NCI-H128 (cell line): Measurements from ENCODE around the gene WDR31.

Experiments used
- DNase-seq: peaks from one replicate; lab custom pipeline; 2025; ENCODE audit not compliant: unreplicated experiment; lab: John Stamatoyannopoulos, UW

WDR31 gene

GRCh38 chr9:113341712-113342410 lies 1.8 kb upstream of the WDR31 start:
- DNase-seq = no peak

DNA sequence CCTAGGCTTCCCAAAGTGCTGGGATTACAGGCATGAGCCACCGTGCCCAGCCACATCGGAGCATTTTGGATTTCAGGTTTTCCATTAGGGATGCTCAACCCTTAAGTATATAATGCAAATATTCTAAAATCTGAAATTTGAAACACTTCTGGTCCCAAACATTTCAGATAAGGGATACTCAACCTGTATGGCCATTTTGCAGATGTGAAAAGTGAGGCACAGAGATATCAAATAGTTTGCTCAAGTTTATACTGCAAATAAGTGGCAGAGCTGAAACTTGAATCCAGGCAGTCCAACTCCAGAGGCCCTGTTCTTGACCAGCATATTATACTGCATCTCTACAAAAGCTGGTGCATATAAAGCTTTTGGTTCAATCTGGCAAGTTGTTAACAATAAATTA lies 2.4 kb downstream of the WDR31 start:
- no peak for DNase-seq

DNA sequence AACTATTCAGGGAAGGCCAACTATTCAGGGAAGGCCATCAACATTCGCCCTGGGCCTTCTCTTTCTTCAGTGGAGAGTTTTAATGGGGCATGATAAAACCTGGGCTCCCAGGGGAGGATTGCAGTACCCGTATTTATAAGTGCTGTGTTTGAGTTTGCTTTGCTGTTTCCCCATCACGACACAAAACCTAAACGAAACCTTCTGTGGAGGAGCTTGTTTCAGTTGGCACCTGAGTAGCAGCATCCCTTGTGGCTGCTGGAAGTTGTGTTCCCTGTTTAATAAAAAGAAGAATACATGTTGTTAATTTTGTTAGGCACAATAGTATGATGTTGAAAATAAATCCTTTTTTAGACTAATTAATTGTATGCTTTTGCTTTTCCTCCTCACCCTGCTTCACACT lies 8.3 kb downstream of the WDR31 start:
- no peak for DNase-seq

GRCh38 chr9:113328045-113328782 lies 11.9 kb downstream of the WDR31 start:
- DNase-seq = no peak

DNA sequence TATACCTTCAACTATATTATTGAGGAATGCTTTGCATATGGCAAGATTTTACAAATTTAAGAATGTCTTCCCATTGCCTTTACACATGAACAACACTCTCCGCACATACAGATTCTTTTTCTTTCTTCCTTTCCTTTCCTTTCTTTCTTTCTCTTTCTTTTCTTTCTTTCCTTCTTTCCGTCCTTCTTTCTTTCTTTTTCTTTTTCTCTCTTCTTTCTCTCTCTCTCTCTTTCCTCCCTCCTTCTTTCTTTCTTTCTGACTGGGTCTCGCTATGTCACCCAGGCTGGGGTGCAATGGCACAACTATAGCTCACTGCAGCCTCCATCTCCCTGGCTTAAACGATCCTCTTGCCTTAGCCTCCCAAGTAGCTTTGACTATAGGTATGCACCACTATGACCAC lies 13.8 kb downstream of the WDR31 start:
- DNase-seq = no peak

DNA sequence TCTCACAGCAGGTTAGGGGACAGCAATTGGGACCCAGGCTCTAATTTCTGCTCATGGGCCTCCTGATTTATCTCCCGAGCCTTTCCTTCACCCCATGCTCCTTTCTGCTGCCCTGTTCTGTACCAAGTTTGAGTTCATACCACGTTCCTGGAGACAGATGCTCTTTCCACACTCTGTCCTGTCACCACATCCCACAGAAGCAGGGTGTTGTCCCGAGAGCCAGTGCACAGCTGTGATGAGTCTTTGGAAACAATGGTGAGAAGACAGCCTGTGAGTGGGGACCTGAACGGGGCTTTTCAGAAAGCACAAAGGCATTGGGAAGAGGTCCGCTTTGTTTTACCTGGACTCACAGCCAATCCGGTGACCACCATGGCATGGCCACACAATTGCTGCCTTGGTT lies 17.4 kb downstream of the WDR31 start:
- no peak for DNase-seq

DNA sequence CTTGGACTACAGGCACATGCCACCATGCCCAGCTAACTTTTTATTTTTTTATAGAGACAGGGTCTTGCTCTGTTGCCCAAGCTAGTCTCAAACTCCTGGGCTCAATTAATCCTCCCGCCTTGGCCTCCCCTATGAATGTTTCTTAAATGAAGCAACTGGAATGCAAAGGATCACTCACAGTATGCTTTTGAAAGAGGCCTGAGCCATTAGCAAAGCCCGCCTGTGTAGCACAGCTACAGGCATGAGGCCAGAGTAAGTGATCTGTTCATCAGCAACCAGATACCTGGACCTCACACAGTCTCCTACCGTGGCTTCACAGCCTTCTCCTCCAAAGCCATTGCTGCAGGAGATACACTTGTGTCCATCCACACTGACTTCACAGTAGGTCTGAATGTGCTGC lies 20.0 kb downstream of the WDR31 start:
- no peak for DNase-seq

DNA sequence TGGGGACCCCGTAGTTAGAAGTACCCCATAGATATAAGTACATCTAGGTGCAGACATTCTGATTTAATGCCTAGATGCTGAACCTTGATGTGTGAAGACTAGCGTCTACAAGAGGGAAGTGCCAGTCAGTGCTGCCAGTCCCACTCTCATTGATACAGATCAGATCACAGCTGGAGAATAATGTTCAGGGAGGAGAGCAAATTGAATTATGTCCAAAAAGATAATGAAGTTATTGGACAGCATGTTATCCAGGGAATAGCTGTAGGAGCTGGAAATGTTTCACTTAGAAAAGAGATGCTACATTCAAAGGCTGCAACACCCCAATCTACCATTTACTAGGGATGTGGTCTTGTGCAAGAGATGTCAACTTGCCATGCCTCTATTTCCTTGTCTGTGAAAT lies 21.0 kb downstream of the WDR31 start:
- no peak for DNase-seq

DNA sequence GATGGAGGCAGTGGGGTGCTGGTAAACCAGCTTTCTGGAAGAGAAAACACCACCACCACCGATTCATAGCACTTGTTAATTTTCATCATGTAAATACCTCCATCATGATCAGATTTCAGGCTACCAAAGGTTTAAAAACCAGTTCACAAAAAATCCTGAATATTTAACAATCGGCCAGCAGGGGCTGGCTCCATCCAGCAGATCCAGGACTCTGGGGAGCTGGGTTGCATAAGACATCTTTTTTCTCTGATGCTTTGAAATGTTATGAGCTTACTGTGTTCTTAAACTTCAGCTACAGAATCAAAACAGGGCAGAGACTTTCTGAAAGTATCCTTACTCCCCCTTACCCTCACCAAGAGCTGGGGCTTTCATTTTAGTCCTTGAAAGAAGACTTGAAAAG lies 22.3 kb downstream of the WDR31 start:
- no peak for DNase-seq

DNA sequence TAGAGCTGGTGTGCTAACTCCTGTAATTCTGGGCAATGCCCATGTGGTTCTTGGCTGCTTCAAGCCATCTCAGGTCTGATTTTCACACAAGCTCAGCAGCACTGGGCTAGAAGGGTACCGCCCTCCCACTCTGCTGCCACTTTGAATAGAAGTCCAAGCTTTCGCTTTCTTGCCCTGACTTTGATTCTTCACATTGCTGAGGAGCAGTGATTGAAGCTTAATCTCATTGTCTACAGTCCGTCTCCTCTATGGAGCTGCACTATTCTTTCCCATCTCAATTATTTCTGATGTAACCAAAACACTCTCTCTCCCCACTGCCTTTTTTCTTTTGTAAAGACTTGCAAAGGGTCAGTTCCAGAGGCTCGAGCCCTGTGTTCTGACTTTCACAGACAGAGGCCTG lies 24.0 kb downstream of the WDR31 start:
- DNase-seq = no peak

DNA sequence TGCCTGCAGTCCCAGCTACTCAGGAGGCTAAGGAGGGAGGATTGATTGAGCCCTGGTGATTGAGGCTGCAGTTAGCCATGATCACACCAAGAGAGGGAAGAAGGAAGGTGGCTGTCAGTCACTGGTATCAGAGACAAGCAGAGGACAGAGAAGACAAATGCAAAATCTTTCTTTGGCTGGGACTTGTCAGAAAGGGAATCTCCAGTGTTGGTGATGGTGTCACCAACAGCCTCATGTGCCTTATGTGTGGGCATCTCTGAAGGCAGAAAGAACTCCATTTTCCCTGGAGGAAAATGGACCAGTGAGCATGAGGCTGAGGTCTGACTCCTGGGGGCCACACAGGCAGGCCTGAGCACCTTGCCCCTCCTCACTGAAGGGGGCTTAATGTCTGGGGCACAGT lies 24.8 kb downstream of the WDR31 start:
- DNase-seq = no peak

DNA sequence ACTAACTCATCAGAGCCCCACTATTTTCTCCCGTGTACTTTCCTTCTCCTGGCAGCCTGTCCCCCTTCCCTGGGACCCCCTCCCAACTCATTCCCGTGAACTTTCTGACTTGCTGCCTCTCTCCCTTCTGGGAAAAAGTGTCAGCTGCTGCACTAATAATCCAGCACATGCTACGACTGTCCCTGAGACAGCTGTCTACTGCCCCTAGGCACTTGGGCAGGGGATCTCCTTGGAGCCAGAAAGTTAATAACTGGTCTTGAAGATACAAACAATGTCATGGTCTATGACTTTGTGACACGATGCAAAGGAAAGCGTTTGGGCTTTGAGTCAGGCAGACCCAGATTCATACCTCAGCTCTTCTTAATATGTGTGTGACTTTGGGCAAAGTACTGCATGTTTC lies 26.8 kb downstream of the WDR31 start:
- DNase-seq = no peak

DNA sequence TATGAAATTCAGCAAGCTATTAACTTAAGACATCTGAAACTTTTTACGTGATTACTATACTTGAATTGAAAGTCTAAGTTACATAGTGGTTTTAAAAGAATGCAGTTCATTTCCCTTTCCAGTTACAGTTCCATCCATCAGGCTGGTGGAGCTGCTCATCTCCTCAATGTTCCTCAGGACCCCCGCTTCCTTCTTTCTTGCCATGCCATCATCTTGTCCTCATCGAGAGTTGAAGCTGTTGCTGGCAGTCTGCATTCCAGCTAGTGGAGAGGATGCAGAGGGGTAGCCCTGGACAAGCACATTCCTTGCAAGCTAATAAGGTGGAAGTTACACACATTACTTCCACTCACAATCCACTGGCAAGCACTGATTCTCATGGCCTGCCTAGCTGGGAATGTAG lies 28.1 kb downstream of the WDR31 start:
- DNase-seq = no peak

- no peak for DNase-seq
These were observed 29.5 kb downstream of the WDR31 start for GRCh38 chr9:113310538-113310937.

DNA sequence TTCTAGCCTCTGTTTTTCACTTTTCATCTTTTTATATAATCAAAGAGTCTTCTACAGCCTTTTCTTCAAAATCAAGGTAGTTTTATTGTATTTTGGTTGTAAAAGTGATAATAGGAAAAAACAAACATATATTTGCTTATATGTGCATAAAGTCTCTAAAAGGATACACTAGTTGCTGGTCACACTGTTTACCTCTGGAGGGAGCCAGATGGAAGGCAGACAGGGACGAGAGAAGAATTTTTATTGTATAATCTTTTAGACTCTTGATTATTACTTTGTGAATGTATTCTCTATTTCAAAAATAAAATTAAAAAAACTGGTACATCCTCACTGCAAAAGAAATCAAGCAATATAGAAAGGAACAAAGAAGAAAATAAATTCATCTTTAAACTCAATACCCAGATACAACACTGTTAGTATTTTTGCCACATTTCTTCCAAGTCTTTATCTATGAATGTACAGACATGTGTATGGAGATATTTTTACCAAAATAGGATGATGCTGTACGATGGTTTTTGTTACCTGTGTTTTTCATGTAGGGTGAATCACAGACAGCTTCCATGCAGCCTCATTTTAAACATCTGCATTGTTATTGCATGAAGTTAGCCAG lies 30.8 kb downstream of the WDR31 start:
- DNase-seq = no peak

- no peak for DNase-seq
These were observed 32.6 kb downstream of the WDR31 start for GRCh38 chr9:113307396-113307975.

DNA sequence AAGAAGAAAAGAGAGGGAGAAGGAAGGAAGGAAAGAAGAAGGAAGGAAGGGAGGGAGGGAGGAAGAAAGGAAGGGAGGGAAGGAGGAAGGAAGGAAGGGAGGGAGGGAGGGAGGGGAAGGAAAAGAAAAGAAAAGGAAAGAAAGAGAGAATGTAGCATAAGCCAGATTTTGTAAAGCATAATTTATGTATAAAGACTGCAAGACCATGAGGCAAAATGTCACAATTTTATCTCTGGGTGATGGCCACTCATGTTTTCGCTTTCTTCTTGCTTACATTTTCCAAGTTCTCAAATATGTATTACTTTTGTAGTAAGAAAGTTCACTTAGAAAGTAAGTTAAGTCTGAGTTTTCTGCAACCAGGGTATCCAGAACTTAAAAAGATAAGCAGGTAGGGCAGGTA lies 33.5 kb downstream of the WDR31 start:
- DNase-seq = no peak

DNA sequence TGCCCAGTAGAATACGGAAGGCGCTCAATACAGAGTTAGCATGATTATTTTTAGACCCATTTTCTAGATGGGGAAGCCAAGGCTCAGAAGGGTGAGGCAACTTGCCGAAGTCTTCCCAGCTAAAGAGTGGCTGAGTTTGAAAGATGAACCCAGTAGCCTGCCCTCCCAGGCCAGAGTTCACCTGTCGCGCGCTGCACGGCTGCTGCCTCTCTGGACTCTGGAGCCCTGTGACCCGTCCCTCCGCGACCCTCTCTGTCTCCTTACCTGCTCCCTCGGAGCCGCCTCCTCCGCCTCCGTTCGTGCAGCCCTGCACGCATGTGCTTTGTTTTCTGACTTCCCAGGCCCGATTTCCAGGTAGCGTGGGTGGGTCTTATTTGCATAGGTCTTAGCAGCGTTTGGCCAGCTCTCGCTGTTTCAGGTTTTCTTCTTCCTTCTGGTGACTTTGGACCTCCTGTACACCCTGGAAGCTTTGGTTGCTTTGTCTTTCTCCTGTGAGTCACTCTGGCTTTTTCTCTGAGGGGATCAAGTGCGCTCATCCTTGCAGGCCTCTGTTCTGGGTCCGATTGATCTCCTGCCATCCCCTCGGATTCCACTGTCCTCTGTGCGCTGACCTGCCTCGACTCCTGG lies 37.2 kb downstream of the WDR31 start, which contains the start of gene RNF183:
TSS of gene RNF183 (minus strand) at position 585 of the 627 bp plus-strand sequence. CDS start 5,192 bp downstream, outside the sequence.
- no peak for DNase-seq

GRCh38 chr9:113301548-113301947 lies 38.5 kb downstream of the WDR31 start:
- no peak for DNase-seq

- peak; percentile 15 for DNase-seq
These were observed 40.2 kb downstream of the WDR31 start for GRCh38 chr9:113299800-113300292.
